Germinal center (tissue), 1 donor: ENCODE measurements around the gene INTS1.

Source experiments
- DNase-seq: peaks from one replicate; pipeline ENCODE4 v3.0.0; 2012; ENCODE audit warnings: mixed read lengths, low spot score

Gene INTS1

GRCh38 chr7:1503816-1504775 is at the start of gene INTS1:
Gene INTS1 (minus strand): TSS chr7:1504389. CDS start chr7:1503960, 429 bp downstream.
- peak; percentile 90 for DNase-seq

GRCh38 chr7:1553512-1554210 is 49.5 kb upstream of the INTS1 start:
- no peak for DNase-seq

- DNase-seq, result no peak
Measured at GRCh38 chr7:1552200-1552599, 48.0 kb upstream of the INTS1 start.

- no peak for DNase-seq
Measured at GRCh38 chr7:1550846-1551155, 46.6 kb upstream of the INTS1 start.

GRCh38 chr7:1550005-1550845 is 46.0 kb upstream of the INTS1 start:
- DNase-seq, result no peak

- no peak for DNase-seq
Measured at GRCh38 chr7:1549357-1550004, 45.3 kb upstream of the INTS1 start.

- no peak for DNase-seq
Measured at GRCh38 chr7:1548944-1549343, 44.8 kb upstream of the INTS1 start.

- DNase-seq, result no peak
Measured at GRCh38 chr7:1548438-1548831, 44.2 kb upstream of the INTS1 start.

GRCh38 chr7:1547777-1548437 is 43.7 kb upstream of the INTS1 start:
- no peak for DNase-seq

- no peak for DNase-seq
Measured at GRCh38 chr7:1546909-1547776, 43.0 kb upstream of the INTS1 start.

- DNase-seq, result no peak
Measured at GRCh38 chr7:1546274-1546908, 42.2 kb upstream of the INTS1 start.

GRCh38 chr7:1545417-1546246 is 41.4 kb upstream of the INTS1 start:
- no peak for DNase-seq

- no peak for DNase-seq
Measured at GRCh38 chr7:1544896-1545416, 40.8 kb upstream of the INTS1 start.

- no peak for DNase-seq
Measured at GRCh38 chr7:1544178-1544895, 40.1 kb upstream of the INTS1 start.

- DNase-seq, result no peak
Measured at GRCh38 chr7:1543826-1544177, 39.6 kb upstream of the INTS1 start.

- no peak for DNase-seq
Measured at GRCh38 chr7:1542841-1543747, 38.9 kb upstream of the INTS1 start.

GRCh38 chr7:1542329-1542728 is 38.1 kb upstream of the INTS1 start:
- DNase-seq, result no peak
